GM18870 (cell line): ENCODE data around the gene CORO1A.
"Not testable (repeated sequence)": the region's sequence is repeated elsewhere in the genome, so short reads cannot be mapped to it uniquely, and the experiment has no call there.

Experiments used
- ATAC-seq: cut with Tn5 transposase; IDR thresholded peaks from one replicate; pipeline ENCODE4 v1.9.1; 2021; ENCODE audit warnings: moderate library complexity; ENCODE audit not compliant: unreplicated experiment

Gene CORO1A

GRCh38 chr16:30183233-30184095 is at the start of gene CORO1A:
Gene CORO1A, plus strand, starts transcription at chr16:30183602. Its CDS starts 1,608 bp downstream, at chr16:30185210.
- no peak for ATAC-seq

- ATAC-seq, result no peak
Observed at GRCh38 chr16:30136971-30137605, 46.3 kb upstream of the CORO1A start.

- no peak for ATAC-seq
Observed at GRCh38 chr16:30137897-30138296, 45.5 kb upstream of the CORO1A start.

GRCh38 chr16:30139583-30140481 is 43.6 kb upstream of the CORO1A start:
- ATAC-seq, result no peak

- ATAC-seq, result no peak
Observed at GRCh38 chr16:30141750-30142149, 41.7 kb upstream of the CORO1A start.

GRCh38 chr16:30142672-30143346 is 40.6 kb upstream of the CORO1A start:
- ATAC-seq, result no peak

- no peak for ATAC-seq
Observed at GRCh38 chr16:30143347-30143702, 40.1 kb upstream of the CORO1A start.

- no peak for ATAC-seq
Observed at GRCh38 chr16:30144017-30144416, 39.4 kb upstream of the CORO1A start.

GRCh38 chr16:30144917-30145316 is 38.5 kb upstream of the CORO1A start:
- no peak for ATAC-seq

- no peak for ATAC-seq
Observed at GRCh38 chr16:30145657-30146056, 37.7 kb upstream of the CORO1A start.

GRCh38 chr16:30147843-30148510 is 35.4 kb upstream of the CORO1A start:
- no peak for ATAC-seq

GRCh38 chr16:30149250-30149930 is 34.0 kb upstream of the CORO1A start:
- no peak for ATAC-seq

GRCh38 chr16:30151091-30151490 is 32.3 kb upstream of the CORO1A start:
- no peak for ATAC-seq

GRCh38 chr16:30152517-30152916 is 30.9 kb upstream of the CORO1A start:
- ATAC-seq, result no peak

GRCh38 chr16:30155188-30155587 is 28.2 kb upstream of the CORO1A start:
- ATAC-seq, result no peak

GRCh38 chr16:30157214-30157613 is 26.2 kb upstream of the CORO1A start:
- no peak for ATAC-seq

- ATAC-seq, result no peak
Observed at GRCh38 chr16:30163538-30163937, 19.9 kb upstream of the CORO1A start.

GRCh38 chr16:30166202-30166902 is 17.1 kb upstream of the CORO1A start:
- ATAC-seq, result no peak

- not testable (repeated sequence) for ATAC-seq
Observed at GRCh38 chr16:30168746-30169145, 14.7 kb upstream of the CORO1A start.
